ENCODE data around the gene CAMTA1.

The CAMTA1 gene

DNA sequence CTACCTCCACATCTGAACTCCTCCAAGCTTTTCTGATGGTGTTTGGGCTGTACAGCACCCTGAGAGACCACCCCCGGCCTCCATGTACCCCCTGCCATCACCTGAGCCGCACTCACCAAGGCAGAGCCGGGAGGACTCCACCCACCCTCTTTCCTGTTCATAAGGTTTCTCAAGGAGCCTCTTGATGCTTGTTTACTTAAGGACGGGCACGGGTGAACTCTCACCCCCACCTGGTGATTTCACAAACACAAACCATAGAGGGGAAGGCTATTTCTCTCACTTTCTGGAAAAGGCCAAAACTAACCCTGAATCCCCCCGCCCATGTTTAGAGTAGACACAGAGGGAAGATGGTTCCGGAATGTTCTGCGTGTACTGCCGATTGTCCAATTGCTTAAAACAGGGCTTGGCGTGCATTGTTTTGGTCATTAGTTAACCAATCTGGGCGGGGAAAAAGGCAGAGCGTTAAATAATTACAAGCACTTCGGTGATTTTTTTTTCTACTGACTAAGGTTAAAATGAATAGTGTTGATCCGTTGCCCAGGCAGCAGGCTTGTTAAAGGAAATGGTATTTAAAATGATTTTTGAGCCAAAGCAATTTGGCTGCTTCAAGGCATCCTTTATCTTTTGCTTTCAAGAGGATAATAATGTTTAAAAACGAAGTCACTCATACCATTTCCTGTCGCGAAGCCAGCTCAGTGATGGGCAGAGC, 706.0 kb downstream of the CAMTA1 start:
- no peak for DNase-seq

DNA sequence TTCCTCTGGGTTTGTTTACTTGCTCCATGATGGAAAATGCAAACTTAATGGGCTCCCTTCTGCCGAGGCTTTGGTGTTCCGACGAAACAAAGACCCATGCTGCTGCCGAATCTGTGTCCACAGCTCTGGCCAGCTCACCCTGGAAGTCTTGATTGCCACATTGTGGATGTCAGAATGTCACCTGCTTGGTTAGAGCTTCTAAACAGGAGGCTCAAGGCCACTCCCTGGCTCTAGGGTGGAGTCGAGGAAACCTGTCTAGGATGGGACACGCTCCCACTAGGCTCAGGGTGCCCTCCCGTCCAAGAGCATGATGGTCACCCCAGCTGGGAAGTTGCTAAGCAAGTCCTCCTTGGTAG, 706.5 kb downstream of the CAMTA1 start:
- DNase-seq = no peak

DNA sequence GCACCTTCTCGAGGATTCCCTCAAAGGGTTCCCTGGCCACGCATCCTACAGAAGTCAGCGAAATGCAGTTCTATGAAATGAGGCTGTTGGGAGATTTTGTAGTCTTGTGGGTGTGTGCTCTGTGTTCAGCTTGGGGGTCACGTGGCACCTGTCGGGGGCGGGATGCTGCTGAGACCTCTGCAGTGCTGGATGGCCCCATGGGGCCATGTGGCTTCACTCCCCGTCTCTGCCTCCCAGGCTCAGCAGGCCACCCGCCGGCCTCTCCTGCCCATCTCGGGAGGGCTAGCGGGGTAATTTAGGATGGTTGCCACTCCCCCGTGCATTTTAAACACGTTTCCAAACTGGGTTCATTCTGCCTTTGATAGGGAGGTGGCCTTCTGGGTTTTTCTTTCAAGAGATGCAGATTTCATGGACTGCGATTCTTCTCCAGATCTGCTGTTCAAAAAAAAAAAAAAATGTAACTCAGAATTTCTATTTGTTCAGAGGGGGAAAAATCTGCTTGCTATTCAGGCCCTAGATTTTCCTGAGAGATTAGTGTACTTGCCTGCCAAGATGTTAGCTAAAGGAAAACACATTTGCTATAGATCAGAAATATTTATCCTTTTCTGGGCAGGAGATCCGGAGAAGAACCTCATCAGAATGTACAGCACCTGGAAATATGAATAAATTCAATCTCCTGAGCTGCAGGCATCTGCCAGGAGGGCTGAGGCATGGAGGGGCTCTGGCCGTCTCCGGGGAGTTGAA, 708.6 kb downstream of the CAMTA1 start:
- no peak for DNase-seq

DNA sequence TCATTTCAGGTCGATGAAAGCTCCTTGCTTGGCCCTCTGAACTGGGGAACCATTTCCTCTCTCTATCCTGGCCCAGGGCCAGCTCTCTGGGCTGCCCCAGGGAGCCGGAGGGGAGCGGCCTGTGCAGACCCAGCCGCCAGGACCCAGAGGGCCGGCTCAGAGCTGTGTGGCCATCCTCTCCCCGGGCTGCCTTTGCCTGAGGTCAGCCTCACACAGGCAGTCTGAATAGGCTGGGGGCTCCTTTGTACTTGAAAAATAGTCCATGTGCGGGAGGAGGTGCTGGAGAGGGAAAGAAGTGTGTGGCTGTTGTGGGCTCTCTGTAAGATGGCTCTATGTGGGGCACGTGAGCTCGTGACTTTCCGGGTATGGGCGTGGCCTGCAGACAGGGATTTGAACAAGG, 710.7 kb downstream of the CAMTA1 start:
- no peak for DNase-seq

DNA sequence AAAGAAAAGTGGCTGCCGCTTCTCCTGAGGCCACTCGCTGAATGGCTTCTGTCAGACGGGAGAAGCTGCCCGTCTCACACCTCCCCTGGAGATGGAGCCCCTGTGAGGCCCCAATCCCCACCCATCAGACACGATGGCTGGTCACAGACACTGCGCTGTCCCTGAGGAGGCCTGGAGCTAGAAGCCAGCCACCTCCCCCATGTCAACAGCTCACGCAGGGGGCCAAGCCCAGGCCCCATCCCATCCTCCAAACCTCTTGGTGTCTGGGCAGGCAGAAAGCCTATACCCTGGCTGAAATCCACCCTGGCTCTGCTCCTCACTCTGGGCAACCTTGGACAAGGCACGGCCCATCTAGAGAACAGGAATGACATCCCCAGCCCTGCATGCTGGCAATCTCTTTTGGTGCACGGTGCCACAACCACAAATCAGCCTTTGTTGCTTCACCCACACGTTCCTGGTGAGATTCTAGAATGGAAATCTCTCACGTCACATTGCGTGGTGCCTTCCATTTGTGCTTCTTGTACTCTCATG, 711.9 kb downstream of the CAMTA1 start:
- DNase-seq = no peak

DNA sequence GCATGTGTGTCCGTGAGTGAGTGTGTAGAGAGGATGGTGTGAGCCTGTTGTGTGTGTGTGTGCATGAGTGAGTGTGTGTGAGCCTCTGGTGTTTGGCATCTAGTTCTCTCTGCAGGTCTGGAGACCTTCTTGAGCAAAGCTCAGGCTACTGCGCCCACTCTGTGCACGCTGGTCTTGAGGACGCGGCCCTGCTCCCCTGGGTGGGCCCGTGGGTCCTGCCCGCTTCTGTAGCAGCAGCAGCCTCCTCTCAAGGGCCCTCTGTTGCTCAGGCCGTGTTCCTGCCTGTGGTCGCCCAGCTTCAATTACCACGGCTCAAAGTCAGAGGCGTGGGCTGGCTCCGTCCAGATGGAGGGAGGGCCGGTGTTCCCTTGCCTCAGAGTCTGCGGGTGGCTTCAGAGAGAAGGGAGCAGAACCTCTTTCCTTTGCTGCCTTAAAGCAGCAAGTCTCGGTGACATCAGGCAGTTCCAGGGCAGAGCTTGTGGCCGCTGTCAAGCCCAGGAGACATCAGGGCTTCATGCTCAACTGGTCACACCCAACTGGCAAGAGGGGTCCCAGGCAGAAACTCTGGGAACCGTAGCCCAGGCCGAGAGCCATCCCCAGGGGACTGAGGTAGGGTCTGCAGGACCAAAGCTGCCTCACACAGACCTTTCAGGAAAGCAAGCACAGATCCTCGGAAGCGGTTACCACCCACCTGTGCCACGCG, 715.3 kb downstream of the CAMTA1 start:
- DNase-seq = no peak

DNA sequence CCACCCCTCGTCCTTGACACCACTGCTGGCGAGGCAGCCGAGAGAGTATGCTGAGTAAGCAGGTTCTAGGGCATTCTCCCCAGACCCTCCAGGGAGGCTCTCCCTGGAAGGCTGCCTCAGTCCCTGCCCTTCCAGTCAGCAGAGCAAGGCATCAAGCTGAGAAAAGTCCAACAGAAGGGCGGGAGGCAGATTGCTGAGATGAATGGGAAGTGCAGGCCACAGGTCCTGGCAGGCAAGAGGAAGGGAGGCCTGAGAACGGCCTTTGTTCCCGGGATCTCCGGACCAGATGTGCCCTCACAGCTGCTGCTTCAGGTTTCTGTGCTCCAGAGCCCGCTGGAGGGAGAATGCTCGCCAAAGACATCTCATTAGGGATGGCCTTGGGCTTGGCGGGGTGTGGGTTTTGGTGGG, 715.8 kb downstream of the CAMTA1 start:
- DNase-seq = no peak

DNA sequence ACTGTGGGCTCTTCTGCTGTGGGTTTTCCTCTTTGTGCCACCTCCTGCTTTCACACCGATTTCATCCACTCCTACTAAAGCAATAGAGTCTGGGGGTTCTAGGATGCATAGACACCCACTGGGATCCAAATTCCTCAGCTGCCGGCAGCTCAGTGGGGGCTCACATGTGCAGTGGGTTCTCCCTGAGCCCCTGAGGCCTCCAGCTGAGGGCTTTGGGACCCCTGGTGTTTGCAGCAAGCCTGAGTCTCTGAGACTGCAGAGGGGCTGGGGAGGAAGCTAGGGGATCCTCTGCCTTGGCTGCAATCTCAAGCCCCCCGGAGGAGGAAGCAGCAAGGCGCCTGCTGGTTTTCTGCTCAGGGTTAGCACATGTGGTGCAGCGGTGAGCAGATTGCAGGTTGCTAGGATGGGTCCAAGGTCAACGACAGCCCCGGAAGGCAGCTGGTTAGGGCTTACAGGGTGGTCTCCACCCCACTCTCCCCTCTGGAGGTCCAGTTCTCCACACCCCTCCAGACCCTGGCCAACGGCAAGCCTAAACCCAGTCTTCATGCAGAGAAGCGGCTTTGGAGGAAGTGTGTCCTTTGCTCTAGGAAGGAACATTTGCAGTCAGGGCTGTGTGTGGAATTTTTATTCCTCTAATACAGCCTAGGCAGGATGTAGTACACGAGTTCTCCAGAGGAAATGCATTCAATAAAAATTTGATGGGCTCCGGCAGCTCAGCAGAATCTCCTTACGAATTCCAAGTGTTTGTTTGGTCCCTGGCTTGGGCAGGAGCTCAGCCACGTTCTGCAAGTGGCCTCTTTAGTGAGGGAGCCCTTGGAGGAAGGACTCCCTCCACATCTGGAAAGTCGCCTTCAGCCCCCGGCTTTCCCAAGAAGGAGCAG, 716.7 kb downstream of the CAMTA1 start:
- no peak for DNase-seq

DNA sequence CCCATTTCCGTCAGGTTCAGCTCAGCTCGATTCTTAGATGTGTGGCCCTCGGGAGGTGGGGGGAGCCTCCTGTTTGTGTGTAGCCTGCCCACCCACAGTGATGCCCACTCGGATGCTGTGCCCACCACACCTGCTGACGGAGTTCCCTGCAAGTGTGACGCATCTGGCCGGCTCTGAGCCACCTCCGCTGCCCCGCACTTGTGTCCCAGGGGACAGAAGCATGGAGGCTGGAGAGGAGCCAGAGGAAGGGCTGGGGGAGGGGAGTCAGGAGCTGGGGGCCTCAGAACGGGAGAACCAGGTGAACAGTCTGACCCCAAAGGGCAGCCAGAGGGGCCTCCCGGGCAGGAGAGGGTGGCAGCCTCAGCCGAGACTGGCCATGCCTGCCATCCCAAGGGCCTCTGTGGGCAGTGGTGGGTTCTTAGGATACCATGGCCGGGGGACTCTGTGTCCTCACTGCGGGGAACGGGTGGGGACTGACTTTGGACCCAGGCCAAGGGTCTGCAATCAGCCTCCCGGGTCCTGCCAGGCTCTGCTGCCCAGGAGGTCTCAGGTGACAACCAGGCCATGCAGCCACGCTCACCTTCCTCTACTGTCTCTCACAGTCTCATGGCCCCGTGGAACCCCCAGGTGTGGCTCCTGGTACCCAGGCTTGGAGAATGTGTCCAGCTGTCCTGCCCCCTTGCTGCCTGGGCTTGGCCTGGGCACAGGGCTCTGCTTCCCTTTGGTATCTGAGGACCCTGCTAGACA, 718.6 kb downstream of the CAMTA1 start:
- no peak for DNase-seq

DNA sequence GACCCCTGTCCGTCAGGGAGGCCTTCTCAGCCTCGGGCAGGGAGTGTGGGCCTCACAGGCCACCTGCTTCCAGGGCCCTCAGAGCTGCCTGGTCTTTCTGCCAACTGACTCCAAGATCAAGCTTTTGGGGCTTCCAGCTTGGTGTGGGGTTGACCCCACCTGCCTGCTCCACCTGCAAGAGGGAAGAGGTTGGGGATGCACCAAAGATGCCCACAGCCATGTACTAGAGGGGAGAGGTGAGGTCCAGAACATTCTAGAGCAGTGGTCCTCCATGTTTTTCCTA, 719.1 kb downstream of the CAMTA1 start:
- no peak for DNase-seq

DNA sequence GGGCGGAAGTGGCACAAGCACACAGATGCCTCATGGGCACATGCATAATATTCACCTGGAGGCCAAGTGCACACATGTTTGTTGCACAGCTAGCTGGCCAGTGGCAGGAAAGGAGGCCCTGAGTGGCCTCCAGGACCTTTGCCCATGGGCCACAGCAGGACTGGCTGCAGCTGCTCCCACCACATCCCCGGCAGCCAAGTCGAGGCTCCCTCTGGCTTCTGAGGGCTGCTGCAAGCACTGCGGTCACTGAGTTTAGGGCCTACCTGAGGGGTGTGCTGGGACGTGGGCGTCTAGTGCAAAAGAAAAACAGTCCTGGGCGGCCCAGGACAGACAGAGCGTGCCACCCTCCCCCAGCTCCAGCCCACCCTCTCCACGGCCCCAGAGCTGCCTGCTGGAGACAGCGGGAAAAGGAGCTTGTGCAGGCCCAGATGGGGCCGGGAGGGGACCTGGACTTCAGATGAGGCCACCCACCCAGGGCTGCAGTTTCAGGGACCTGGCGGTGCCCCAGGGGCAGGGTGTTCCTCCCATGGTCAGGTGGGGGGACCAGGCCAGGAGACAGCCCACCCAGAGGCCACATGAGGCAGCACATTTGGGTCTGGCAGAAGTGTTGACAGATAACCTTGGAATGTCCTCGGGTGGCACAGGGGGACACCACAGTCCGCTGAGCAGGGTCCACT, 720.0 kb downstream of the CAMTA1 start:
- no peak for DNase-seq

DNA sequence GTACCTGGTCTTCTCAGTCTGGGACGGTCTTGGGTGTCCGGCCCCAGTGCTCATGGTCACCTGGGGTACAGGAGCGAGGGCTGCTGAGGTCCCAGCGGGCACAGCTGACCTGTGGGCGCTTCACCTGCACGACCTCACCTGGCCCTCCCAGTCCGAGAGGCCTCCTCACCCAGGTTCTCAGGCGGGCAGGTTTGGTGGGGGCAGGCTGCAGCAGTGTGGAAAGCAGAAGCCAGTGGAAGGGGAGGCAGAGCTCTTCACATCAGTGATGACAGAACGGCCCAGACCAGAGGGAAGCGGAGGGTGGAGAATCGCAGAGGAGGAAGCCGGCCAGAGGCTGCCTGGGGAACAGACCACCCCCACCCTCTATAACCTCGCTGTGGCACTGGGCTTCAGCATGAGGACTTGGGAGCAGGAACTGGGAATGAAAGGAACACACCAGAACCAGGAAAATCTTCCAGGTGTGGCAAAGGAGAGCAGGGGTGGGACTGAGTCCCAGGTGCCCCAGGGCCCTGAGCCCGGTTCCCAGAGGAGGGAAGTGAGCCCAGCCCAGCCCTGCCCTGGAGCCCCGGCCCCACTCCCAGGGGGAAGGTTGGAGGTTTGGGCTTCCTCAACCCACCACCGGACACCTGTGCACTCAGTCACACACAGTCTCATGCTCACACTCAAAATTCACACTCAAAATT, 720.7 kb downstream of the CAMTA1 start:
- no peak for DNase-seq

DNA sequence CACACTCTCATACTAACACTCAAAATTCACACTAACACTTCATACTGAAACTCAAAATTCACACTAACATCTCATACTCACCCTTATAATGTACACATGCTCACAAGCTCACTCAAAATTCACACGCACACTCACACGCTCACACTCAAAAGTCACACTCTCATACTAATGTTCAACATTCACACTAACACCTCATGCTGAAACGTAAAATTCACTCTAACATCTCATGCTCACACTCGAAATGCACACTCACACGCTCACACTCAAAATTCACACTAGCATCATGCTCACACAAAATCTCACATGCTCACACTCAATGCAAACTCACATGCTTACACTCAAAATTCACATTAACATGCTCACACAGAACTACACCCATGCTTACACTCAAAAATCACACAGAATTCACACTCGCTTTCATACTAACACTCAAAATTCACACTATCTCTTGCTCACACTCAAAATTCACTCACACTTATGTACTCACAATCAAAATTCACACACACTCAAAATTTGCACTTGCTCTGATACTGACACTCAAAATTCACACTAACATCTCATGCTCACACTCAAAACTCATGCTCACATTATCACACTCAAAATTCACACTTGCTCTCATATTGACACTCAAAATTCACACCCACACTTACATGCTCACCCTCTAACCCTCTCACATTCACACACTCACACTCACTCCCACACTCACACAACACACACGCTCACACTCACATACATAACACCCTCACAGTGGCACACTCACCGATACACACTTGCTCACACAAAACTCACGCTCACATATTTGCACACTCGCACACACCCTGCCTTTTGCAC, 721.4 kb downstream of the CAMTA1 start:
- DNase-seq = no peak

DNA sequence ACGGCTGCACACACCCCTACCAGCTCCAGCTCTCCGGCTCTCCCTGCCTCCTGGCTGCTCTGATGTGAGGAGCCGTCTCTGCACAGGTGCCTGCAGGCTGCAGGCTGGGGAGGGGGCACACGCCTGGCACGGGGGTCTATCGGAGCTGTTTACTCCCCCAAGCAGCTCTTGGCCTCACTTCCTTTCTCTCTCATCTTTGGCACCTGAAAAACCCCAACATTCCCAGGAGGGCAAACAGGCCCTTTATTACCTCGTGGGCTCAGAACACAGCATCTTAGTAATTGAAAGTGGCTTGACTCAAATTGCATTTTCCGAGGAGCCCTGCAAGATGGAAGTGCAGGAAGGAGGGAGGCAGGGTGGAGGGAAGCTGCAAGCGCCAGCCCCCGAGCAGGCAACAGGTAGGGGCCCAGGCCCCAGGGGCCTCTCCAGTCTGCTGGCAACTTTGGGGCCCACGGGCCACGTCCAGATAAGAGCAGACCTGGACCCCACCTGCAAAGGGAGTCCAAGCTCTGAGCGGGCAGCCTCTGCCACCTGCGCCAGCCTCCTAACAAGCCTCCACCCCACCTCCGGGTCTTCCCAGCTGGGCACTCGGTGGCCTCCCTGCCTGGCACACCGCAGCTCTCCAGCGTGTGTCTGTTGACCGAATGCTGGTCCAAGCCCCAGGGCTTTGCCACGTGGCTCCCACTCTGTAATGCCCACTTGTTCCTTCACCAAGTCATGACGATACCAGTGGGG, 722.2 kb downstream of the CAMTA1 start:
- no peak for DNase-seq

DNA sequence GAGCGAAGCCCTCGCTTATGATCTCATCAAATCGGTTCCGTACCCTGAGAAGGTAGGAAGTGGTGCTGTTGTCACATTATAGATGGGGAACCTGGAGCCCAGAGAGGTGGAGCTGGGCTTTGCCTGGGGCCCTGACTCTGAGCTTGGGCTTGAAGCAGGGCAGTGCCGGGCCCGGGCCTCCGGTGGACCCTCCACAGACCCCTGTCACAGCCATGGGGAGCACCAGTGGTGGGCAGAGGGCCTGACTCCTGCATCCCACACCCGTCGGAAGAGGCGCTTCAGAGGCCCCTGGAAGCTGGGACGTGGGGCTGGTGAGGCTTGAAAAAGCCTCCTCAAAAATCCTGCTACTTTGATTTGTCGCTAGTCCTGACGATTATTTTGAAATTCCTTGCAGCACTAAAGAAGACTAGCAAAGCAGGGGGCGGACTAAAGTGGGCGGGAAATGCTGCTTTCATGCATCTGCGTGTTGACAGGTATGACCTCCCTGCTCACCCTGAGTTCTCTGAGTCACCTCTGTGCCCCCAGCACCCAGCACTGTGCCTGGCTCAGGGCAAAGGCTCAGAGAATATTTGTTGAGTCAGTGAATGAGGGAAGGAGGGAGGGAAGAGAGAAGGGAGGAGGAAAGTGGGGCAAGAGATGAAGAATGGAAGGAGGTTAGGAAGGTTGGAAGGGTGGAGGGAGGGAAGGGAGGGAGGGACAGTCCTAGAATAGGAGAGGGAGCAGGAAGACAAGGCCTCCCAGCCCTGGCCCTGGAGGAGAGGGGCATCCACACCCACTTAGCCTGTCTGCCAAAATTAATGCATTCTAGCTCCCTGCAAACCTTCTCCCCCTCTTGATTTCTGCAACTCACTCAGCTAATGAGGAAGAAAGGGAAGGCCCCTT, 723.0 kb downstream of the CAMTA1 start:
- no peak for DNase-seq

DNA sequence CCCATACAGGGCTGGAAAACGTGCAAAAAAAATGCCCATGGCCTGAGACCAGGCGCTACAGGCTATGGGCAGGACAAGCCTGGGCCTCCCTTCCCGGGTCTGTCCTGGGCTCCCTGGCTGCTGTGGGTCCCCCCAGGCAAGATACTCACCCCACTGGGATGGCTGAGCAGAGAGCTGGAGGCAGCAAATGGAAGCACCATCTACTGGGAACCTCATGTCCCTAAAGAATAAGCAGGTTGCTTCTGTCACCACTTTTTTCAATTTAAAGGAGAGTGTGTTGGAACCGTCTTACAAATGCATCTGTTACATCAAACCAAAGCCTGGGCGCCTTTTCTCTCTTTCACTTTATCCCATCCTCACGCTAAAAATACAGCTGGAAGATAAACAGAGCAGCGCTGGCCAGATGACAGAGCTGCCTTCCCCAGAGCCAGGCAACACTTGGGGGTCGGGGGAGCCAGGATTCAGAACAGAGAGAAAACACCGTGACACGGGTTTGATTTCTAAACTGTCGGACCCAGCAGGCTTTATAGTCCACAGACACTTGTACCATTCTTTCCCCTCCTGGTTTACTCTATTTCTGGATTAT, 723.8 kb downstream of the CAMTA1 start:
- no peak for DNase-seq

DNA sequence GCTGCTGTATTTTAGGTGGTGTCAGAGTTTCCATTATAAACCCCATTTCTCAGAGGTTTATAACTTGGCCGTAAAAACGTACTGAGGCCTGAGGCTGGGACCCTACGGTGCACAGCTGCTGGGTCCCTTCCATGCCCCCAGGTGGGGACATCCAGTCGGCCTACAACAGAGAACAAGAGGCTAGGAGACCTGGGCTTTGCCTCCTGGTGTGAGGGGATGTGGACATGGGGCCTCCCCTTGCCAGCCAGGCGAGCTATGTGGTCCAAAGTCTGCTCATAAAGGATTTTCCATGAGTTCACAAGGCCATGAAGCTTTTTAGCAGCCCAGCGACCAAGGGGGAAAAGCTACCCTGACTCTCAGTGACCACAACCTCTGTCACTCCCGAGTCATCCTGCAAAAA, 724.3 kb downstream of the CAMTA1 start:
- DNase-seq = no peak

DNA sequence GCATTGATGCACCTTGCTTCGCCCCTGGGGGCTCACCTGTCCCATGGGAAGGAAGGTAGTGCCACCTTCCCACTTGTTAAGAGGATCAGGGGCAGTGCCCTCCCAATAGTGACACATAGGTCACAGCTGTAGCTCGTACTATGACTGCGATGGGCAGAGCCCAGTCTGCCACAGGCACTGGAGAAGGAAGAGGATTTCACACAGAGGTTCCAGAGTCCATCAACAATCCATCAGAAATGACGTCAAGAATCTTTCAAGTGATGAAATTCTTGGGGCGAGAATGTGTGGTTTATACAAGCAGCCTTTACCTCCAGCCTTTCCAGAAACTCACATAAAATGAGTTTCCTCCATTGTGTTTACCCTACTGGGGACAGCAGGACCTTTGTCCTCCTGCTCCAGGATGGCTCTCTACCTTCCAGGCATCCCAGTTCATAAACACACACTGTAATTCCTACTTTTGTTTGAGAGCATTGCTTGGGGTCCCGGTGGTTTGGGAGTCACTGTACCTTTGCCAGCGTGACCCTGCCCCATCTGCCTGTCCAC, 725.2 kb downstream of the CAMTA1 start:
- no peak for DNase-seq
